ENCODE results near the gene HBZ.
"Not testable (repeated sequence)": the region's sequence is repeated elsewhere in the genome, so short reads cannot be mapped to it uniquely, and the experiment has no call there.

Gene HBZ

GRCh38 chr16:170788-171187 lies 18.3 kb downstream of the HBZ start:
- DNase-seq (ENCODE audit: extremely low spot score): no peak
- TF ChIP-seq CTCF (IDR thresholded peaks at IDR 0.05; ENCODE audit: control extremely low read depth, extremely low read depth, low read depth, missing control alignments): no peak
- ChIA-PET CTCF (interaction anchor here (2.0 to 2.5 kb wide), 2 partner anchors 11 to 64 kb away, joined by 4 to 9 read pairs; no protein-coding TSS in a partner anchor), POLR2A (no interaction called here)

- POLR2A ChIA-PET; DNase-seq (ENCODE audit: extremely low spot score): not testable (repeated sequence)
- CTCF ChIA-PET: interaction anchor here (2.0 kb wide), 1 partner anchor 9 kb away, joined by 4 read pairs; no protein-coding TSS in a partner anchor
Observed at GRCh38 chr16:172374-172941, 20.0 kb downstream of the HBZ start, which contains the start of gene HBA2. Gene HBA2, plus strand, starts transcription at chr16:172876. Its CDS starts 37 bp downstream, at chr16:172913.

GRCh38 chr16:173211-173854 lies 20.9 kb downstream of the HBZ start:
- CTCF ChIA-PET; POLR2A ChIA-PET; DNase-seq (ENCODE audit: extremely low spot score): not testable (repeated sequence)

- POLR2A ChIA-PET; DNase-seq (ENCODE audit: extremely low spot score): not testable (repeated sequence)
- CTCF ChIA-PET: interaction anchor here (1.2 kb wide), 1 partner anchor 57 kb away, joined by 3 read pairs; no protein-coding TSS in a partner anchor
Observed at GRCh38 chr16:173928-174769, 21.7 kb downstream of the HBZ start.

- ChIA-PET CTCF (interaction anchor here (1.2 kb wide), 1 partner anchor 58 kb away, joined by 3 read pairs; no protein-coding TSS in a partner anchor), POLR2A (interaction anchor here (0.6 kb wide), 1 partner anchor 64 kb away, joined by 3 read pairs; no protein-coding TSS in a partner anchor)
- TF ChIP-seq CTCF (IDR thresholded peaks at IDR 0.05; ENCODE audit: control extremely low read depth, extremely low read depth, low read depth, missing control alignments): no peak
- DNase-seq (ENCODE audit: extremely low spot score): no peak
Observed at GRCh38 chr16:175011-175949, 22.8 kb downstream of the HBZ start.

GRCh38 chr16:176006-176405 lies 23.6 kb downstream of the HBZ start:
- DNase-seq (ENCODE audit: extremely low spot score); POLR2A ChIA-PET; CTCF ChIA-PET: not testable (repeated sequence)

GRCh38 chr16:176477-177382 lies 24.3 kb downstream of the HBZ start, which contains the start of gene HBA1:
Gene HBA1, plus strand, starts transcription at chr16:176680. Its CDS starts 37 bp downstream, at chr16:176717.
- DNase-seq (ENCODE audit: extremely low spot score); POLR2A ChIA-PET: not testable (repeated sequence)
- CTCF ChIA-PET: interaction anchor here (1.1 to 1.3 kb wide), 2 partner anchors 8 to 70 kb away, joined by 4 to 8 read pairs; no protein-coding TSS in a partner anchor

- no peak for DNase-seq (ENCODE audit: extremely low spot score)
- no peak for TF ChIP-seq CTCF (IDR thresholded peaks at IDR 0.05; ENCODE audit: control extremely low read depth, extremely low read depth, low read depth, missing control alignments)
- ChIA-PET CTCF (interaction anchor here (1.1 to 1.3 kb wide), 2 partner anchors 9 to 71 kb away, joined by 4 to 8 read pairs; no protein-coding TSS in a partner anchor), POLR2A (no interaction called here)
Observed at GRCh38 chr16:177394-177822, 25.0 kb downstream of the HBZ start.

All from GM10248 (cell line).